GM10266 (cell line): ENCODE data around the gene OLFM1.

ENCODE experiments used
- DNase-seq: peaks from one replicate; pipeline ENCODE4 v3.0.0; 2012; ENCODE audit errors: extremely low spot score
- CTCF ChIP-seq: IDR thresholded peaks from 2 replicates; pipeline ENCODE4 v1.5.1; 2012; ENCODE audit warnings: mild to moderate bottlenecking, low read depth; ENCODE audit not compliant: control insufficient read depth, insufficient read depth; ENCODE audit errors: missing control alignments

OLFM1 gene

DNA sequence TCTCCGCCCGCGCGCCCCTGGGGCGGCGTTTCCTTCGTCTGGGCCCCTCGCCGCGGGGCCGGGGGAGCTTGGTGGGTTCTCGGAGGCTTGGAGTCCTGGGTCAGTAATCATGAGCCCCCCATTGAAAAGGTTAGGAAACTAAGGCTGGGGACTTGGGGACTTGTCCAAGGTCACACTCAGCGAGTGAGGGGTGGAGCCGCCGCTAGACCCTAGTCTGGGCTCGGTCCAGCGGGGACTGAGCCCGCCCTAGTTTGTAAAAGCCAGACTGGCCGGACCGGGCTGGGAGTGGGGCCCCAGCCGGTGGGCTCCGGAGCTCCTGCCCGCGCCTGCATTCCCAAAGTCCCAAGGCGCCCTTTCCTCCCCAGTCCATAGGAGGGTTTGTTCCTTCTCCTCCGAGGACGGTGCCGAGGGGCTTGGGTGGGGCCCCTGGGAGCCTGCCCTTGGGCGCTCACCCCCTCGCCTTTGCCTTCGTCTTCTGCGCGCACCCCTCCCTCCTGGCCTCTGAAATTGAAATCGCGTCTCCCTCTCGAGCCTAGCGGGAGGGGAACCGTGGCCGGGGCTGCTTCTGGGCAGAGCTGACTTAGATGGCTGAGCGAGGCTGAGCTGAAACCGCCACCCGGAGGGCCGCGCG, 995 bp downstream of the OLFM1 start:
- no peak for TF ChIP-seq CTCF
- no peak for DNase-seq

DNA sequence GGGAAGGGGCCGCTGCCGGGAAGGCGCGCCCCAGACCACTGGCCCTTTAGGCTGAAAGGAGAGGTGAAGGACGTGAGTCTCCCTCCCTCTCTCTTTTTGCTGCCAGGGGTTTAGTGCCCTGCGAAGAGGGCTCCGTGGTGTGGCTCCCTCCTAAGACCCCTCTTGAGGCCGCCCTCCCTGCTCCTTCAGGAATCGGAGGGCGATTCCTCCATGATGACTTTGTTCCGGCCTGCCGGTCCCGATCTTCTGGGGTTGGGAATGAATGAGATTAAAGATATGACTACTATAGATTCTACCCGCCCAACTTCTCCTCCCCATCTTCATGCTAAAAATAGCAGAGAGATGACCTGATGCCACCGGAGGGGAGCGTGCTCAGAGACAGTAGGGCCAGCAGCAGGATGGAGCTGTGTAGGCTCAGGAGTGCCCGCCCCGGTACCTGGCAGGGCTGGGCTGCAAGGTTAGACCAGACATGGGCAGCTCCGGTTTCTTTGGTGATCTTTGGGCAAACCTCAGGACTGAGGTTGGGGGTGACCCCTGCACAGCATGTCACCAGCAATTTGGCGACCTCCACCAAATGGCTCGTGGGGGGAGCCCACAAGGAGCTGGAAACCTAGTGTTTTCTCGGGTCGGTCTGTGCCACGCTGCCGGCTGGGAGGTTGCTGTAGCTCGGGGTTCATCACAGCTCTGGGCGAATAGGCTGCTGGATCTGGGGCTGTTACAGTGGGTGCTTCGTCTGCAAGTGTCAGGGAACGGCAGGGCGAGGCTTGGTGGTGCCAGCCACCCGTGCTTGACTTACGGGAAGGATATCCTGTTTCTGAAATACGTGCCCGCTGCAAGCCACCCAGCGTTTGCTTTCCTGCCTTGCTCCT, 1.7 kb downstream of the OLFM1 start:
- no peak for DNase-seq
- TF ChIP-seq CTCF: no peak

- no peak for DNase-seq
- no peak for TF ChIP-seq CTCF
Measured at GRCh38 chr9:135090081-135090480, 2.6 kb downstream of the OLFM1 start.

- DNase-seq: no peak
- no peak for TF ChIP-seq CTCF
Measured at GRCh38 chr9:135090547-135090946, 3.1 kb downstream of the OLFM1 start.

DNA sequence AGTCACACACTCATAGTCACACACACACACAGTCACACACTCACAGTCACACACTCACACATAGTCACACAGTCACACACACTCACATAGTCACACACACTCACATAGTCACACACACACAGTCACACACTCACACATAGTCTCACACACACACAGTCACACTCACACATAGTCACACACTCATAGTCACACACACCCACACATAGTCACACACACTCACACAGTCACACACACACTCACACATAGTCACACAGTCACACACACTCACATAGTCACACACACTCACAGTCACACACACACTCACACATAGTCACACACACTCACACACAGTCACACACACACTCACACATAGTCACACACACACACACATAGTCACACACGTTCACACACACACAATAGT, 4.1 kb downstream of the OLFM1 start:
- TF ChIP-seq CTCF: no peak
- DNase-seq: no peak

GRCh38 chr9:135093111-135093510, 5.6 kb downstream of the OLFM1 start:
- DNase-seq: no peak
- TF ChIP-seq CTCF: no peak
